RWPE1 (cell line): ENCODE measurements around the gene RBFOX1.

Experiments used
- CTCF ChIA-PET: fragments of 350-600 bp; sonication (Branson Sonifier 250); formaldehyde crosslinking; extraction: SDS; loops from one replicate; lab custom pipeline; 2021; lab: Yijun Ruan, JAX
- POLR2A ChIA-PET: fragments of 400-600 bp; formaldehyde crosslinking; extraction: SDS; loops from one replicate; lab custom pipeline; 2020; ENCODE audit warnings: antibody characterized with exemption; ENCODE audit not compliant: low non-redundant PET; lab: Yijun Ruan, JAX
- DNase-seq: peaks from one replicate; pipeline ENCODE4 v3.0.0; 2012; ENCODE audit warnings: low spot score
- H3K27ac ChIP-seq: fragments of 450-650 bp; 2 replicates; pipeline ENCODE4 v1.5.1; 2017
- CTCF ChIP-seq: fragments of 450-650 bp; conservative IDR thresholded peaks from 2 replicates; pipeline ENCODE4 v1.5.1; 2017; ENCODE audit warnings: low read depth, mild to moderate bottlenecking

Gene RBFOX1

GRCh38 chr16:7315813-7316212 lies 16.8 kb upstream of the RBFOX1 start:
- CTCF ChIA-PET, result no interaction called here
- POLR2A ChIA-PET, result no interaction called here
- no peak for TF ChIP-seq CTCF
- no peak overlapping the region for H3K27ac ChIP-seq
- DNase-seq, result no peak

- TF ChIP-seq CTCF, result no peak
- POLR2A ChIA-PET, result no interaction called here
- no peak overlapping the region for H3K27ac ChIP-seq
- CTCF ChIA-PET, result no interaction called here
- no peak for DNase-seq
These were observed 16.3 kb upstream of the RBFOX1 start for GRCh38 chr16:7316281-7316888.

GRCh38 chr16:7317982-7318381 lies 14.7 kb upstream of the RBFOX1 start:
- no peak for DNase-seq
- no peak overlapping the region for H3K27ac ChIP-seq
- no peak for TF ChIP-seq CTCF
- ChIA-PET POLR2A (no interaction called here), CTCF (no interaction called here)

- no peak overlapping the region for H3K27ac ChIP-seq
- POLR2A ChIA-PET, result no interaction called here
- no peak for TF ChIP-seq CTCF
- DNase-seq, result no peak
- CTCF ChIA-PET, result no interaction called here
These were observed 14.0 kb upstream of the RBFOX1 start for GRCh38 chr16:7318686-7319085.

GRCh38 chr16:7319514-7319913 lies 13.1 kb upstream of the RBFOX1 start:
- H3K27ac ChIP-seq, result no peak overlapping the region
- ChIA-PET CTCF (no interaction called here), POLR2A (no interaction called here)
- no peak for DNase-seq
- no peak for TF ChIP-seq CTCF

GRCh38 chr16:7321661-7322060 lies 11.0 kb upstream of the RBFOX1 start:
- ChIA-PET POLR2A (no interaction called here), CTCF (no interaction called here)
- no peak for TF ChIP-seq CTCF
- no peak overlapping the region for H3K27ac ChIP-seq
- DNase-seq, result no peak
